NCI-H2107 treated with DMSO at 0.1 percent for 48 hours (cell line): Measurements from ENCODE around the gene SLX4IP.

Source experiments
- DNase-seq: peaks from one replicate; lab custom pipeline; 2025; ENCODE audit not compliant: unreplicated experiment; lab: John Stamatoyannopoulos, UW

Gene SLX4IP

GRCh38 chr20:10547276-10548114, 112.4 kb downstream of the SLX4IP start:
- DNase-seq, result no peak

DNA sequence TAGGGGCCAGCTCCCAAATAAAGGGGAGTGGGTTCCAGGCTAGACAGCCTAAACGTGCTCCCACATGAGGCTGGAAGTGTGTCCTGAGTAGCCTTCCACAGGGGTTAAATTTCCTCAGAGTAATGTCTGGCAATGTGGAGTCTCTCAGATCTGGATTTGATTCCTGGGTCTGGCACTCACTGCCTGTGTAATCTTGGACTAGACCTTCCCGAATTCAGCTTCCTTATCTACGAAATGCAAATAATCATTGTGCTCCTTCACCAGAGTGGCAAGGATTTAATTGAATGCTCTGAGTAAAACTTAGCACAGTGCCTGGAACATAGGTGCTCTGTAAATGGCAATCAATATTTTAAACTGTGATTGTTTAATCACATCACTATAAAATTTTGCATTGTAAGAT, 114.4 kb downstream of the SLX4IP start:
- no peak for DNase-seq

DNA sequence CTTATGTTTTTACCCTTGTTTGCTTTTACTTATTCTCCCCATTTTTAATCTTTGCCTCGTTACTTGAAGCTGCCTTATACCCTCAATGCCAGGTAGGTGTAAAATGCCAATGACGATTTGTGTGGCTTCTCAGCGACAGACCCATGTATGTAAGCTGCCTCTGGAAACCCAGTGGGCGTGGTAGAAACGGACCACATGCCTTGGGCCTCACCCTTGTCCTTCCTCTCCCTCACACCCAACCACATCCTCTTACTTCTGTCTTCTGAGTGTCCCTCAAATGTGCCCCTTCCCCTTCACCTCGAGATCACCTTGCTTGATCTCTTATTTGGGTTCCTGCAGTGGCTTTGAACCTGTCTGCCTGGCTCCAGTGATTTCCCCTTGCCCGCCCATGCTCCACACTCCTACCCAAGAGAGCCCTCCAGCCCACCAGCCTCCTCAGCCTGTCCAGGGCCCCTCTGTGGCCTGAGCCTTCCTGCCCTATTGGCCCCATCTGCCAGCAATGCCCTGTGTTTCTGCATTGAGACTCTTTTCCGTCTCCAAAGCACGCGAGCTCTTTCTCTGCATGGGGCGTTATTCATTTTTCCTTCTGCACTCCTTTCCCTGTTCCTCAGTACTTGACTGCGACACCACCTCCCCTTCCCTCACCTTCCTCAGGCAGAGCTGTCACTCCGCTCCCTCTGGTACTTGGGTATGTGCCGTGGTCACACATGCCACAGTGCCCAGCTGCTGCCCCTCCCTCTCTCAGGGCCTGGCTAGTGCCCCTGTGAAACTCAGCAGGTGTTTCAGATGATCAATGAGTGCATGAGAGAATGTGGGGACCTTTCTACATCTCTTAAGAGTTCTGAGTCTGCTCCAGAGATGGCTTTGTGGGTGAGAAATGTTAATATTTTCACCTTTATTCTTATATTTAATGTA, 115.4 kb downstream of the SLX4IP start:
- no peak for DNase-seq

DNA sequence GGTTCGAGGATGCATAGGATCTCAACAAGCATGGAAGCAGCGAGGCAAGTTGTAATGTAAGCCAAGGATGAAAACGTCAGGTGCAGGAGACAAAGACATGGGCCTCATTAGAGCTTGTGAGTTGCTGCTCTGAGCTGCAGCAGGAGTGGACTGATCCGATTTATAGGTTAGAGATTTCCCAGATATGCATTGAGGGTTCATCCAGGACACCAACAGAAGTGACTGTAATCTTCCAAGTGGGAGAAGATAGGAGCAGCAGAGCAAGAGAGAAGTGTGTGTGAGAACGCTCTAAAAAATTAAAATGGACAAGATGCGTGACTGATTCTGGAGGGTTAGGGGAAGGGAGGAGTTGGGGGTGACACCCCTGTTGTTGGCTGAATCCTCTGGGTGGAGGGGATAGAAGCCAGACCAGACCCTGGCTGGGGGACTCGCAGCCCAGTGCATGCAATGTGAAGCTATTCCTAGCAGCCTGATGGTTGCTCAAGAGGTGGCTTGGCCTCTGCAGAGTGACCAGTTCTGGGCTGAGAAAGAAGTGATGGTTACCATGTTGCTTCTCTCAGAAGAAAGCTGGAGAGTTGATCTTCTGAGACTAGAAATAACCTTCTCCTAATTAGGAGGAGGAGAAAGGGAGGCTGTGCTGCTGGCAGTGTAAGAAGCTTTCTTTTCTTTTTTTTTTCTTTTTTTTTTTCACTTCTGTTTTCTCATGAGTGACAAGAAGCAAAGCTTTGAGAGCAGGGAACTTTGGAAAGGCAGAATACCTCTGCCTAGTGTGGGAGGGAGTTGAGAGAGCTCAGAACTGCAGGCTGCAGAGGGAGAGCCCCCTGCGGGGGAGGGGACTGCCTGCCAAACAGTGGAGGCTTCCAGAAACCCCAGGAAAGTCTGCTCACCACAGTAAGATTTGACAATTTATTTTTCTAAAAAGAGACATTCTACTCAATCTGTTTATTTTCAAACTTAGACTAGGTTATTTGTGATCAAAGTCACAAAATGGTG, 116.9 kb downstream of the SLX4IP start:
- DNase-seq, result no peak

- DNase-seq, result peak; percentile 42
These were observed 118.3 kb downstream of the SLX4IP start for GRCh38 chr20:10553326-10553984.

GRCh38 chr20:10554285-10554684, 119.2 kb downstream of the SLX4IP start:
- no peak for DNase-seq

DNA sequence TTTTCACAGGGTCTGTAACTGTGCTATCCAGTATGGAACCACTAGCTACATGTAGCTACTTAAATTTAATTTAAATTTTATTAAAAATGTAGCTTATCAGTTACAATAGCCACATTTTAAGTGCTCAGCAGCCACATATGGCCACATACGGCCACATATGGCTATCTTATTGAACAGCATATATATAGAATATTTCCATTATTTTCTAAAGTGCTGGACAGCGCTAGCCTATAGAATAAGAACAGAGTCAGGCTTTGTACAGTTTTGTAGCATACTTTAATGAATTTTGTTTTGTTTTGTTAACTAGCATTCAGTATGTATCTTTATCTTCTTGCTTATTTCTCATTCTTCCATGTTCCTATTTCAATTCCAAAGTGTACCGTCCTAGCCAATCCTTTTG, 120.3 kb downstream of the SLX4IP start:
- no peak for DNase-seq

DNA sequence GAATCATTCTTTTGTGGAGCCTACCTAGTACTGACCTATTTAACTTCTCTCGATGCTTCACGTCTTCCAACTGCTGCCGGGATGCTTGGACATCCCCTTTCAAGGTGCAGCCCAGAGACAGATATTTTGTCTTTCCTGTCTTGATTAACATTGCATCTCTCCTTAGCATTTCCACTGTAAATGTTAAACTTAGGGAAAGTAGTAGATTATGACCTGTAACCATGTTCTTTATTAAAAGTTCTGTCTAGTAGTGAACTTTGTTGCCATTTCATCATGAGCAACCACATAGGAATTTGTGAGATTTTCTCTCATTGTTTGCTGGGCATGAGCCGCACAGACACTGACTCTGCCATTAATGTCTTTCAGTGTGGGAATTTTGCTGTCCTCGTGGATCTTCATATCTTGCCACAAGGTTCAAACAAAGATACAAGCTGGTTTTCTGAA, 120.8 kb downstream of the SLX4IP start:
- no peak for DNase-seq

DNA sequence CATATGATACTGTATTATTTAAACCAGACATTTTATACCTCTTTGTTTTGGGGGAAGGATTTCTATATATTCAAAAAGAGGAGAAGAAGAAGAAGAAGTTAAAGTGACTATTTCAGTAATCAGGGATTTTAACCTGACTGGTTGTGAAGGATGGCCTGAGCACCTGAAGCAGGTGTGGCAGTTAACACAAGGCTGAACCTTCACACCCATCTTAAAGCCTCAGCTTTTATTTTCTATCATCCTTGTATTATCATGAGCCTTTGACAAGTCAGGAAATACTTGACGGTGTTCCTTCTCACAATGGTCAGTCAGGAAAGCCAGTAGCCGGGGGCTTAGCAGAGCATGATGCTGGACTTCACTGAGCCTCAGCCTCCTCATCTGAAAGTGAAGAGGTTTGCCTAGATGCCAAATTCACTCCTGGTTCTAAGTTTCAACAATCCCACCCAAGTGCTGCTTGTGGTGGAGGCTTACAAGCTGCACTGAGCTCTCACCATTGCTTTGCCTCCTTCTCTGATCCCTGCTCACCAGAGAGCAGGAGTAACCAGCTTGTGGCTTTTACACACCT, 121.5 kb downstream of the SLX4IP start:
- no peak for DNase-seq

- peak; percentile 31 for DNase-seq
These were observed 122.6 kb downstream of the SLX4IP start for GRCh38 chr20:10557685-10558084.

GRCh38 chr20:10558635-10559187, 123.6 kb downstream of the SLX4IP start:
- no peak for DNase-seq

GRCh38 chr20:10559266-10559665, 124.2 kb downstream of the SLX4IP start:
- DNase-seq, result no peak

DNA sequence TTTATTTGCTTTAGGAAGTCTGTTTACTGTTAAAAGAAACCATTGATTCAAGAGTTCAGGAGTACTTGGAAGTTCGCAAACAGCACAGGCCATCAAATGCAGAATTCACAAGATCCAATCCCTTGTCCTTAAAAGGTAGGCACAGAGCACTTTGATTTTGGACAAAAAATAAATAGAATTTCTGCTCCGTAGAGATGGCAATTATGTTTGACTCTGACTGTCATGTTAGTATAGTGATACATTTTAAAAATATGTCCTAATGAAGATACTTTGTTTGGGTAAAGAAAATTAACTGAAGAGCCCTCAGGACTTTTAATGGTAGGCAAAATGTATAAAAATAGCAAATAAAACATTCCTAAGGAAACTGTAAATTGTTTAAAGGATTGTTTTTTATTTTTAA, 125.6 kb downstream of the SLX4IP start:
- DNase-seq, result no peak

DNA sequence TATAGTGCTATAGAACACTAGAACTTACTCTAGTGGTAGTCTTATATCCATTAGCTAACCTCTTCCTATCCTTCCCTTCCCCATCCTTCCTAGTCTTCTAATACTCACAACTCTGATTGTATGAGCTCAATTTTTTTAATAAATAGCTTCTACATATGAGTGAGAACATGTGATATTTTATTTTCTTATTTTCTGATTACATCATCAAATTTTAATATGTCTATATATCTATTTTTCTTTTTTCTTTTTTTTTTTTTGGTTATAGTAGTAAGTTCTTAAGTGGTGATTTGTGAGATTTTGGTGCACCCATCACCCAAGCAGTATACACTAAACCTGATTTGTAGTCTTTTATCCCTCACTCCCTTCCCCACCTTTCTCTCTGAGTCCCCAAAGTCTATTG, 126.2 kb downstream of the SLX4IP start:
- no peak for DNase-seq

DNA sequence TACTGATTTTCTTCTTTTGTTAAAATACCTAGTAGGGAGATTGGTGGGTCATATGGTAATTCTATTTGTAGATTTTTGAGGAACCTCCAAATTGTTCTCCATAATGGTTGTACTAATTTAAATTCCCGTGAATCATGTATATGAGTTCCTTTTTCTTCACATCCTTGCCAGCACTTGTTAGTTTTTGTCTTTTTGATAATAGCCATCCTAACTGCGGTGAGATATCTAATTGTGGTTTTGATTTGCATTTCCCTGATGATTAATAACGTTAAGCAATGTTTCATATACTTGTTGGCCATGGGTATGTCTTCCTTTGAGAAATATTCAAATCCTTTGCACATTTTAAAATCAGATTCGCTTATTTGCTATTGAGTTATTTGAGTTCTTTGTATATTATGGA, 127.8 kb downstream of the SLX4IP start:
- DNase-seq, result no peak

- DNase-seq, result no peak
These were observed 128.9 kb downstream of the SLX4IP start for GRCh38 chr20:10563935-10564492.

DNA sequence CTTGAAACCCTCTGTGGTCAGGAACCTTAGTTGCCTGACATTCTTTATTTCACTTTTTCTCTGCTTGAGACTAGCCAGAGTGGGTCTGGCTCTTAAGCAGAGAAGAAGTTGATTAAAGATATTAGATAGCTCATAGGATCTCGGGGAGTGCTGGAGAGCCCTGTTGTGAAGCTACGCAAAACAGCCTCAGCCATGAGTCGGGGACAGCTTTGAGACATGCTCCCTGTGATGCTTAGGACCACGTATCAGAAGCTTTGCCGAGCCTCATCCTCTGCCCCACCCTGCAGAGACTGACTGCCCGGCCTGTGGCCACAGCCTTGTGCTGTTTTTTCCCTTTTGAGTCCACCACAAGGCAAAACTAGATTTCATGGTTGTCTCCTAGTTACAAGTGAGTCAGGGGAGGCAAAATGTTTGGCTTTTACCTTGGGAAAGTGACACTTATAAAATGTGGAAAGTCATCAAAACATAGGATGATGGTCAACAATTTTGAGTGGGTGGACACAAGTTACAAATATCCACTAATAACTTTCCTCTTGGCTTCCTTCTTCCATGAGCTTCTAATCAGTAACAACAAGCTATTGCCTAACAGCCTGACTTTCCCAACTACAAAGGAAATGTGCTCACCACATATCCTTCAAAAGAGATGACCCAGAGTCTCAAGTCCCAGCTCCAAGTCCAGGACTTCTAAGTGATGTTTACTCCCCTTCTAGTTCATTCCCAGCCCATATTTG, 130.3 kb downstream of the SLX4IP start:
- DNase-seq, result no peak
